NCI-H774 (cell line): ENCODE data around the gene RPL37.
"Not testable (repeated sequence)": the region's sequence is repeated elsewhere in the genome, so short reads cannot be mapped to it uniquely, and the experiment has no call there.

Source experiments
- DNase-seq: peaks from one replicate; lab custom pipeline; 2025; lab: John Stamatoyannopoulos, UW

The RPL37 gene

DNA sequence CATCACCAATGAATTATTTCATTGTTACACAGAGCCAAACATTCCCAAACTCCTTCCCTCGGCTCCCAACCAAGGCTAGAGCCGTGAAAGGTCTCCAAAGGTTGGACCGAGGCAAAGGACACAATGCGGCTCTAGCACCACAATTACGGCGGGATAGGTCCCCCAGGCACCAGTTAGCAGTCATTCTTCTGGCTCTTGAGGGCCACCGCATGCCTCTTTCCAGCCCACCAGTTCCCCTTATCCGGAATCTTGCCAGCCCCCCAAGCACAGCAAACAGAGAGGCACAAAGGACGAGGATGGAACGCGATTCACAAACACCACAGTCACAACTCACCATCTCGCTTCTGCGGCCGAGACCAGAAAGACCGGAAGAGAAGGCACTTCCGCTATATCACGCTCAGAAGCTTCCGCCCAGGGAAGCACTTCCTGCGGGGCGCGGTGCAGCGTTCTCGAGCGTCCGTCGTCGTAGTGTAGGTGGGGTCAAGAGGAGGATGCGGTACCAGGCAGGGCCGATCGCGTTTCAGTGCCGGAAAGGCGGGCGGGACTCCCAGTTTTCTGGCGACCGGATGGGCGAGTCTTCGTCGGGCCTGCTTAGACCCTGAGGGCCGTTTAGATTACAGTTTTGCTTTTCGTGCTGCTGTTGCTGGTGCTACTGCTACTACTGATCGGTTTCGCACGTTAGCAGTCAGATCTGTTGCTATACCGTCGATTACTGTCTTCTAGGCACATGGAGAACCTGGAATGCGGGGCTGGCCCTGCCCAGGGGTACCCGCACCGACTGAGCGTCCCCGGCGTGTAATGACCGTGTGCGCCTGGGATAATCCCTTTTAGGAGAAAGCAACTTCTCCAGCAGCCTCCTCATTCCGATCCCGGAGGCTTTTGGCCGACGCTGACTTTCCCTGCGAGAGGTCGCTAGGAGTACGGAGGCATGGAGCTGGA is at the start of gene RPL37:
Gene RPL37, minus strand, starts transcription at position 374 of the 939 bp plus-strand sequence. Its CDS starts 37 bp downstream, at position 337.
- DNase-seq = peak; percentile 99

DNA sequence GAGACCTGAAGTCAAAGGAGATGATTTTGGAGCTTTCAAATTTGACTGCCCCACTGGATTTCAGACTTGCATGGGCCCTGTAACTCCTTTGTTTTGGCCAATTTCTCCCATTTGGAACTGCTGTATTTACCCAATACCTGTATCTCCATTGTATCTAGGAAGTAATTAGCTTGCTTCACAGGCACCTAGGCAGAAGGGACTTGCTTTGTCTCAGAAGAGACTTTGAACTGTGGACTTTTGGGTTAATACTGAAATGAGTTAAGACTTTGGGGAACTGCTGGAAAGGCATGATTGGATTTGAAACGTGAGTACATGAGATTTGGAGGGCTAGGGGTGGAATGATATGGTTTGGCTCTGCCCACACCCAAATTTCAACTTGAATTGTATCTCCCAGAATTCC is 48.0 kb upstream of the RPL37 start:
- DNase-seq = not testable (repeated sequence)

DNA sequence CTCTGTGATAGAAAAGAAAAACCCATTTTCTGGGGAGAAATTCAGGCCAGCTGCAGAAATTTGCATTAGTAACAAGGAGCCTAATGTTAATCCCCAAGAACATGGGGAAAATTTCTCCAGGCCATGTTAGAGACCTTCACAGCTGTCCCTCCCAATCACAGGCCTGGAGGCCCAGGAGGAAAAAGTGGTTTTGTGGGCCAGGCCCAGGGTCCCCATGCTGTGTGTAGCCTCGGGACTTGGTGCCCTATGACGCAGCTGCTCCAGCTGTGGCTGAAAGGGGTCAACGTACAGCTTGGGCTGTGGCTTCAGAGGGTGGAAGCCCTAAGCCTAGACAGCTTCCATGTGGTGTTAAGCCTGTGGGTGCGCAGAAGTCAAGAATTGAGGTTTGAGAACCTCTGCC is 47.3 kb upstream of the RPL37 start:
- DNase-seq = no peak

DNA sequence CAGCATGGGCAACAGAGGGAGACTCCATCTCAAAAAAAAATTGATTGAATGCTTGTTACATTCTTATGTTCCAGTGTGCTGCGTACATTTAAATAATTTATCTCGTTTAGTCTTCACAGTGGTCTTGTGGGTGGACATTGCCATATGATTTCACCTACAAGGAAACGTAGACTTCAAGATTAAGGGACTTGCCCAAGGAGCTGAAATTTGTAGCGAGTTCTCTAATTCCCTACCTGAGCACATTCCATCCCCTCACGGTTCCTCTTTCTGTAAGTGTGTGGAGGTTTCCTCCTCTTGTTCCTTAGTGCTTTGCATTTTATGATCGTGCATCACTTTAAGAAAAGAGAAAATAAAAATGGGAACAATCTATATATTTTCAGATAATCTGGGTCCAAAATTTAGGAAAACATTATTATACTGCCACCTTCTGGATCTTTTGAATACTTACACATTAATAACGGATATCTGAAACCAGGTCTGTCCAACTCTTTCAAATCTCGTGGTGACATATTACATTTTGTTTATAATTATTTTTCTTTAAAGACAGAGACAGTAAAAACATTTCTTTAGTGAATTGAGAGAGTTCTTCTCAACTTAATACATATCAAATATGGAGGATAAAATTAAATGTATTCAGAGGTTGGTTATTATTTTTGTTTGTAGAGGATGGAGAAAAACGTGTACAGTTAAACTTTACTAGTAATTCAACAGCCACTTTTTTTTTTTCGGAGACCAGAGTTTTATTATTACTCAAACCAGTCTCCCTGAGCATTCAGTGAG is 44.3 kb upstream of the RPL37 start:
- no peak for DNase-seq

DNA sequence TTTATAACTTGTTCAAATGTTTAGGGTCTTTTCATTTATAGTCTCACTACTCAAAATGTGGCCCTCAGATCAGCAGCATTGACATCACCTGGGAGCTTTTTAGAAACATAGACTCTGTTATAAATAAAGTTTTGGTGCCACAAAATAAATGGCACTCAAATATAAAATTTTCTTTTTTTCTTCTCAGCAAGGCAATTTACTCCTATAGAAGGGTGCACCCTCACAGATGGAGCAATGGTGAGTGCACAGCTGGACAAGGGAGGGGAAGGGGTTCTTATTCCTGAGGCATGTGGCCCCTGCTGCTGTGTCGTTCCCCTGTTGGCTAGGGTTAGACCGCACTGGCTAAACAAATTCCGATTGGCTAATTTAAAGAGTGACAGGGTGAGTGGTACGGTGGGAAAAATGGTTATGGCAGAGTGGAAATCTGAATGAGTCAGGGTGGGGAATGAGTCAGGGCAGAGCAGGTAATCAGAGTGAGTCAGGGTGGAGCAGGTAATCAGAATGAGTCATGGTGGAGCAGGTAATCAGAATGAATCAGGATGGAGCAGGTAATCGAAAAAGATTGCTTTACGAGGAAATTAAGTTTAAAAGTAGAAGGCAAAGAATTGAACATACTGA is 42.5 kb upstream of the RPL37 start:
- DNase-seq = no peak

DNA sequence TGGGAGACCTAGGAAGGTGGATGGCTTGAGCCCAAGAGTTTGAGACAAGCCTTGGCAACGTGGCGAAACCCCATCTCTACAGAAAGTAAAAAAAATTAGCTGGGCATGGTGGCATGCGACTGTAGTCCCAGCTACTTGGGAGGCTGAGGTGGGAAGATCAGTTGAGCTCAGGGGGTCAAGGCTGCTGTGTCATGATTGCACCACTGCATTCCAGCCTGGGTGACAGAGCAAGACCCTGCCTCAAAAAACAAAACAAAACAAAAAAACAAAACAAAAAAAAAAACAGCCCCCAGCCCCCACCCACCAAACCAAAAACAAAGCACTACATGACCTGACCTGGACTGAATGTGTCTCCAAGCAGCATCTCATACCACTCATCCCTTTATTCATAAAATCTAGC is 40.9 kb upstream of the RPL37 start:
- DNase-seq = no peak

DNA sequence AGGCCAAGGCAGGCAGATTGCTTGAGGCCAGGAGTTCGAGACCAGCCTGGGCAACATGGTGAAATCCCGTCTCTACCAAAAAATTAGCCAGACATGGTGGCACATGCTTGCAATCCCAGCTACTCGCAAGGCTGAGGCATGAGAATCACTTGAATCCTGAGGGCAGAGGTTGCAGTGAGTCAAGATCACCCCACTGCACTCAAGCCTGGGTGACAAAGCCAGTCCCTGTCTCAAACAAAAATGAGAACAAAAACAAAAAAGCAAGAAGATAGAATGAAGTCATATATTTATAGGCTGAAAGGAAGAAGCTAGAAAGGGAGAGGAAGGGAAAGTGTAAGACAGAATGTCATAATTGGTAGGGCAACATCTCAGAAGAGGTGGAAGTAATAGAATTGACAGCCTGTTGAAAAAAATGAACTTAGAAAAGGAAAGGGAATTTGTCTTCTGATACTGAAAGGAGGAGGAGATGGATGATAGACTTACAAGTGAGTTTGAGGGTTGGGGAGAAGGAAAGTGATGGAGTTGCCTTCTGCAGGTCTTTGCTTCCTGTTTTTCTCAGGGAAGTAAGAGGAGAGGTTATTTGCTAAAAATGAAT is 38.4 kb upstream of the RPL37 start:
- no peak for DNase-seq

DNA sequence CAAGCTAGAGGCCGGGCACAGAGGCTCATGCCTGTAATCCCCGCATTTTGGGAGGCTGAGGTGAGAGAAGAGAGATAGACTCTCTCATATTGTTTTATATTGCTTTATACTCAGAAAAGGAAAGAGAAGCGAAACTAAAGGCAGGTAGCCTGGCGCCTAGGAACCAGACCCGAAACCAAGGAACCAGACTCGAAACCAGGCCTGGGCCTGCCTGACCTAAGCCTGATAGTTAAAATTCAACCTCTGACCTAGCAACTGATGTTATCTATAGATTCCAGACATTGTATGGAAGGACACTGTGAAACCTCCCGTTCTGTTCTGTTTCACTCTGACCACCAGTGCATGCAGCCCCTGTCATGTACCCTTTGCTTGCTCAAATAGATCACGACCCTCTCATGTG is 37.2 kb upstream of the RPL37 start:
- DNase-seq = not testable (repeated sequence)

DNA sequence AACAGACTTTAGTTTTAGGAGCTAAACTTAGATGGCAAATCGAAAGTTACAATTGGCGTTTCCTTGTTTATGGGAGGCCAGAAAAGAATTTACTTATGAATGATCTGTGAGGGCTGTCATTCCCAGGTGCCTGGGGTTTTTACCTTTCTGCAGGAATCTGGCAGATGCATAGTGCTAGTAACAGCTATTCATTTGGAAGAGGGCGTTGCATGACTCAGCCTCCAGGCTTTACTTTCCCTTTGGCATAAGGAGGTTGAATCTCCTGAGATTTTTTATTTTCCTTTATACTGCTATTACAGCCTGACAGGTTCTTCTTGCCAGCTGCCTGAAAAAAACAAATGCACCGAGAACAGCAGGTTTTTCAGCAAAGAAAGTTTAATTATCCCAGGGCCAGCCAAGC is 36.2 kb upstream of the RPL37 start:
- DNase-seq = no peak

DNA sequence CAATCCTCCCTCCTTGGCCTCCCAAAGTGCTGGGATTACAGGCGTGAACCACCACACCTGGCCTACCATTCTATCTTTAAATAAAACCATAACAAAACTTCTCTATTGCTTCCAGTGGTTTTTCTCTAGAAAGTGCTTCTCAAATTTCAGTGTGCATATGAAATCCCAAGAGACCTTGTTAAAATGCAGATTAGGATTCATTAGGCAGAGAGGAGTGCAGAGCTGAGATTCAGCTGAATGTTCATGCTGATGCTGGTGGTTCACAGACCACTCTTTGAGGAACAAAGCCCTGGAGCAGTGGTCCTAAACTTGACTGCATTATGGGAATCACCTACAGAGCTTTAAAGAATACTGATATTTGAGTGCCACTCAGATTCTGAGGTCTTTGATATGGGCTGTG is 34.4 kb upstream of the RPL37 start:
- DNase-seq = no peak

DNA sequence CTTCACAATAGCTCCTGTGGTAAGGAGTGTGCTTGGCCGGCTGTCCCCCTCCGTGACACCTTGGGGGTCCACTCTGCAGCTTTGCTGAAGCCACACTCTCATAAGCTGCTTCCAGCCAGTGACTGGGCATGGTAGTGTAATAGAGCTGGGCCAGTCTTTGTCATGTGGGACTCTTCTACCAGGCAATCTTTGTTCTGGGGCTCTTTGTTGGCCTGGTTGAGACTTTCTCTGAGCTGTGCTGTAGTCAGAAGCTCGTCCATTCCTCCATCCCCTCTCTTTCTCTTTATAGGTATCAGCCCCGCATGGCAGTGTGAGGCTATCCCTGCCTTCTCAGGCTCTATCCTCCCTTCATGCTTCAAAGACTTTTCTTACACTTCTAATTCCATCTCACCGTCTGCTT is 31.8 kb upstream of the RPL37 start:
- no peak for DNase-seq

DNA sequence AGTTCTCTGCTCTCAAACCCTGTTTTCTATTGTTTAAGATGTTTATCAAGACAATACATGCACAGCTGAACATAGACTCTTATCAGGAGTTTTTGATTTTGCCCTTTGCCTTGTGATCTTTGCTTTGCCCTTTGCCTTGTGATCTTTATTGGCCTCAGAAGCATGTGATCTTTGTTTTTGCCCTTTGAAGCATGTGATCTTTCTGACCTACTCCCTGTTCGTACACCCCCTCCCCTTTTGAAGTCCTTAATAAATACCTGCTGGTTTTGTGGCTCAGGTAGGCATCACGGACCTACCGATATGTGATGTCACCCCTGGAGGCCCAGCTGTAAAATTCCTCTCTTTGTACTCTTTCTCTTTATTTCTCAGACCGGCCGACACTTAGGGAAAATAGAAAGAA is 30.0 kb upstream of the RPL37 start:
- not testable (repeated sequence) for DNase-seq

DNA sequence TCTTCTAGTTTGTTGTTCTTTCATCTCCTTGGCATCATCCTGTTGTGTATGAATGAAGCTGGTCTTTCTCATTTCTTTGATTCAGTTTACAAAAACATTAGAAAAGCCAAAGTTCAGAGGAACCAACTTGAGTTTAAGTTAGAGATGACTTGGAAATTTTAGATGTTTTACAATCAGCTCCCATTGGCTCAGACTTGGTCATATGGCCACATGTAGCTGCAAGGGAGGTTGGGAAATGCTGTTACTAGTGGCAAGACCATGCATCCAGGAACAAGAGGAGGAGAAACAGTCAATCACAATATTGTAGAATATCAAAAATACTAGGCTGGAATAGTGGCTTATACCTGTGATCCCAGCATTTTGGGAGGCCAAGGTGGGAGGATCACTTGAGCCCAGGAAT is 25.7 kb upstream of the RPL37 start:
- DNase-seq = no peak

DNA sequence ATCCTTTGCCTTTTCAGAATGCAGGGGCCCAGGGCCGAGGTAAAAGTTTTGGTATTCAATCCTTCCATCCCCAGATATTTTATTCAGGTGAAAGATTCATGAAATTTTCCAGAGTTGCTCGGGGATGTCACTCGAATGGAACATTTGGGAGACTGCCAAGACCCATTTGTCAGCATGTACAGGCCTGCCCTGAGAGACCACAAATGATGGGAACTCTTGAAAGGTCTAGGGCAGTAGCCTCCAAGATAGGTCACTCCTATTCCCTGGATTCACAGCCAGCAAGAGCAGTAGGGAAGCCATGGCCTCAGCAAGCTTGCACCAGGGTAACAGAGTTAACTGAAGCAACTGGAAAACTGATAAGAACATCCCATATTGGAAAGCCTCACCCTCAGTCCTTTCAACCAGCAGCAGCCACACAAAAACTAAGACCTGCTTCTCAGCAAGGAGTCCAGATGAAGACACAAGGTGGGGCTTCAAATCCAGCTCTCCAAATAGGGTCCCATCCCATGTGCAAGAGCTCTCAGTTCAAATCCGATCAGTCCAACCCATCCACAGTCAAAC is 18.7 kb upstream of the RPL37 start:
- DNase-seq = no peak

DNA sequence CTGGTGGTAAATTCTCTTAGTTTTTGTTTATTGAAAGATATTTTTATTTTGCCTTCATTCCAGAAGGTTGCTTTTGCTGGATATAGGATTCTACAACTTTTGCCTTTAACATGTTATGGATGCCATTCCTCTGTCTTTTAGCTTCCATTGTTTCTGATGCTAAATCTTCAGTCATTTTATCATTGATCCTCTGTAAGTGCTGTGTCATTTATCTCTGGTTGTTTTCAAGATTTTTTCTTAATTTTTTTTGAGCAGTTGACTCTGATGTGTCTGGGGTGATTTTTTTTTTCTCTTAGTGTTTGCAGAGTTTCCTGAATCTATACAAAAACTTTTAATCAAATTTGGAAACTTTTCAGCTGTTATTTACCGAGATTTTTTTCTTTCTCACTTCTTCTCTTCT is 12.5 kb upstream of the RPL37 start:
- no peak for DNase-seq

DNA sequence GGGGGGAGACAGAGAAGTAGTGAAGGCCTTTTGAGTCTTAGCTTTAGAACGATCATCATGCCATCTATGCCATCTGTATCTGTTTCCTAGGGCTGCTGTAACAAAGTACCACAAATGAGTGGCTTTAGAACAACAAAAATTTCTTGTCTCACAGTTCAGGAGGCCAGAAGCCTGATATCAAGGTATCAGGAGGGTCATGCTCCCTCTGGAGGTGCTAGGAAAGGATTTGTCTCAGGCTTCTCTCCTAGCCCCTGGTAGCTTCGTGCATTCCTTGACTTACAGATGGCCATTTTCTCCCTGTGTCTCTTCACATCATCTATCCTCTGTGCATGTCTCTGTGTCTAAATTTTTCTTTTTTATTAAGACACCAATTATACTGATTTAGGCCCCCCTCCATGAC is 11.3 kb upstream of the RPL37 start:
- no peak for DNase-seq

DNA sequence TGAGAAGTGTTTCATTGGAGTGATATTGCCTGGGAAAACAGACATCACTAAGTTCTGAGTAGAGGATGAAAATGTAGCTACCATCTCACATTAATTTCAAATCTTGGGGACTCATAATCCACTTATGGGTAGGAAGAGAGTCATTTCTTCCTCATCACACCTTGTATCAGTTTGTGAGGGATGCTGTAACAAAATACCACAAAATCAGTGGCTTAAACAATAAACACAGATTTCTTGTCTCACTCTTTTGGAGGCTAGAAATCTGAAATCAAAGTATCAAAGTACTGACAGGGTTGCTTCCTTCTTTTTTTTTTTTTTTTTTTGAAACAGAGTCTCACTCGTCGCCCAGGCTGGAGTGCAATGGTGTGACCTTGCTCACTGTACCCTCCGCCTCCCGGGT is 9.5 kb upstream of the RPL37 start:
- no peak for DNase-seq

DNA sequence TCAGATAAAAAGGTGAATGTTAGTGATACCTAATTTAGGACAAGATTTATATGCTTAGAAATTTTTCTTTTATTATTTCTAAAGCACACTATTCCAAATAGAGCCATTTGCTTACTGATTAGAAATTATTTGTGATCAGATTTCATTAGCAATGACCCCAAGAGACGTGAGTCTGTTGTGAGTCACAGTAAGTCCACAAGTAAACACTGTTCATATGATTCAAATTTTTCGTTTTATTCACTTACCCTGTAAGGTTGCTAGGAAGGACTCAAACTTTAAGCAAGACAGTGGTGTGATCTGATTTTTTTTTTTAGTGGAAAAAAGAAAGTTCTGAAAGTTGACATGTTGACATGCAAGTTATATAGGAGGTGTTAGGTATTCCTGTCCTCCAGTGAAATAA is 7.3 kb upstream of the RPL37 start:
- no peak for DNase-seq

DNA sequence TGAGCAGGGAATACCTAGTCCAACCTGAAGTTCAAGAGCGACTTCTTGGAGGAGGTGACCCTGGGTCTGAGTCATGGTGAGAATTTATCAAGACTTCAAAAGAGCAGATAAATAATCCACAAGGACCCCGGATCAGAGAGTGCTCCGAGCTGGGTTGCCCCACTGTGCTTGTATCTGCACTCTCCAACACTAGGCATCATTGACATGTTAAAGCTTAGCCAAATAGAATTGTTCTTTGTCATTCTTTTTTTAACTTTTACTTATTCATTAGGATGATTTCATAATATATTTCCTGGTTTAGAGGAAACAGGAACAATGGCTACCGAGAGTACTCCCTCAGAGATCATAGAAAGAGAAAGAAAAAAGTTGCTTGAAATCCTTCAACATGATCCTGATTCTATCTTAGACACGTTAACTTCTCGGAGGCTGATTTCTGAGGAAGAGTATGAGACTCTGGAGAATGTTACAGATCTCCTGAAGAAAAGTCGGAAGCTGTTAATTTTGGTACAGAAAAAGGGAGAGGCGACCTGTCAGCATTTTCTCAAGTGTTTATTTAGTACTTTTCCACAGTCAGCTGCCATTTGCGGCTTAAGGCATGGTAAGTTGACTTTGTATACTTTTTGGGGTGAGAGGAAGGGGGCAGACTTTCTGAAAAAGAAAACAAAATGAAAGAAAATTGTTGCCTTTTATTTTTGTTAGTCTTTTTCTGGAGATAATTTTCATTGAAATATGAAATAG is 6.2 kb upstream of the RPL37 start, which contains the start of gene CARD6:
Gene CARD6, plus strand, starts transcription at position 300 of the 738 bp plus-strand sequence. Its CDS starts 16 bp downstream, at position 316.
- DNase-seq = peak; percentile 54

DNA sequence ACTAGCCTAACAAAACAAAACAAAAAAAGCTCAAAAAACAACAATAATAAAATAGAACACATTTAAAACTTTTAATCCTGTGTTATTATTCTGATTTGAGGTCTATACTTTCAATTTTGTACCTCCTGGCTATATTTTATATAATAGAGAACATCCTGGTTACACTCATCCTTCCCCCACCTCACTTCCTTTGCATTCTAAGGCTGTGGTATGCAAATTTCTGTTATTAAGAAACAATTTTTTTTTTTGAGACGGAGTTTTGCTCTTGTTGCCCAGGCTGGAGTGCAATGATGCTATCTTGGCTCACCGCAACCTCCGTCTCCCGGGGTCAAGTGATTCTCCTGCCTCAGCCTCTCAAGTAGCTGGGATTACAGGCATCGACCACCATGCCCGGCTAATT is 3.1 kb upstream of the RPL37 start:
- DNase-seq = no peak

DNA sequence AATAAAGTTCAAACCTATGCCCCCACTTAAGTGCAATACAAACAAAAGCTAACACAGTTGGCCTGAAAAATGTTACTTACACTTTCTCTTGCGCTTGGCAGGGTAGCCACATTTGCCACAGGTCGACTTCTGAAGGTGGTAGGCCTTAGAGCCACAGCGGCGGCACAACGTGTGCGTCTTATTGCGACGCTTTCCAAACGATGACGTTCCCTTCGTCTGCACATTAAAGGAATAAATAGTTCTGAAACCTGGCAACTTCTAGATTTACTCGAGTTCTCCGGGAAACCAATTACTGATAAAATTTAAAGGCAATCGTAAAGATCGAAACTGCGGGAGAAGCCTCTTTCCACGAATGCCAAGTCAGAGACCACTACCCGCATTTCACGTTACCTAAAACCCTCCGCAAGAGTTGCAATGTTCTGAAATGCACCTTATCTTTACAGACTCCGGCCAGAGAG is 602 bp downstream of the RPL37 start:
- no peak for DNase-seq
